Esophagus (tissue), 2 donors: ENCODE results near the gene CREBRF. TPM values are rescaled to one million over a fixed set of nuclear protein-coding genes. Genes with fewer than 3 reads are reported as not detected.
"Not testable (repeated sequence)": the region's sequence is repeated elsewhere in the genome, so short reads cannot be mapped to it uniquely, and the experiment has no call there.

Experiments used
- H3K27ac ChIP-seq, 2 donors: one replicate each; pipeline ENCODE4 v1.5.1; 2013; ENCODE audit warnings: low read depth in 2 of 2, mild to moderate bottlenecking in 2 of 2, inconsistent platforms in 1 of 2, low read length in 1 of 2, moderate library complexity in 1 of 2
- H3K27me3 ChIP-seq, 2 donors: one replicate each; pipeline ENCODE4 v1.6.1; 2013; ENCODE audit warnings: low read length in 2 of 2, control low read depth in 1 of 2, mild to moderate bottlenecking in 1 of 2; ENCODE audit not compliant: insufficient read depth in 2 of 2, control insufficient read depth in 1 of 2
- H3K36me3 ChIP-seq, 2 donors: one replicate each; pipeline ENCODE4 v1.6.1; 2013; ENCODE audit warnings: low read length in 1 of 2; ENCODE audit not compliant: control insufficient read depth in 2 of 2, insufficient read depth in 2 of 2
- H3K4me1 ChIP-seq, 2 donors: one replicate each; pipeline ENCODE4 v1.6.1; 2013; ENCODE audit warnings: low read length in 1 of 2; ENCODE audit not compliant: control insufficient read depth in 2 of 2, insufficient read depth in 2 of 2
- H3K4me3 ChIP-seq, 2 donors: one replicate each; pipeline ENCODE4 v1.5.1; 2013; ENCODE audit warnings: low read length in 2 of 2, mild to moderate bottlenecking in 2 of 2, low read depth in 1 of 2, moderate library complexity in 1 of 2
- H3K9me3 ChIP-seq, 2 donors: one replicate each; pipeline ENCODE4 v1.6.1; 2013; ENCODE audit warnings: mild to moderate bottlenecking in 2 of 2, low read depth in 1 of 2, low read length in 1 of 2, moderate library complexity in 1 of 2; ENCODE audit not compliant: control insufficient read depth in 2 of 2, insufficient read depth in 1 of 2
- WGBS, 2 donors: extraction: QIAGEN DNeasy Blood & Tissue Kit; methylation state at CpG; one replicate each; pipeline ENCODE4 v1.1.7; 2013; 5-methylcytosine and 5-hydroxymethylcytosine counted together
- polyA plus RNA-seq, 2 donors: library from polyadenylated mRNA; stranded (reverse); fragments of 200-250 nt; gene quantifications; one replicate each; pipeline ENCODE4 v1.2.3, GENCODE V29; 2013
- donor health status: healthy with polysubstance abuse.
- donor health status: Bipolar disorder and iron deficiency.

CREBRF gene
- polyA plus RNA-seq, 2 donors: 2.3 to 2.8 TPM

DNA sequence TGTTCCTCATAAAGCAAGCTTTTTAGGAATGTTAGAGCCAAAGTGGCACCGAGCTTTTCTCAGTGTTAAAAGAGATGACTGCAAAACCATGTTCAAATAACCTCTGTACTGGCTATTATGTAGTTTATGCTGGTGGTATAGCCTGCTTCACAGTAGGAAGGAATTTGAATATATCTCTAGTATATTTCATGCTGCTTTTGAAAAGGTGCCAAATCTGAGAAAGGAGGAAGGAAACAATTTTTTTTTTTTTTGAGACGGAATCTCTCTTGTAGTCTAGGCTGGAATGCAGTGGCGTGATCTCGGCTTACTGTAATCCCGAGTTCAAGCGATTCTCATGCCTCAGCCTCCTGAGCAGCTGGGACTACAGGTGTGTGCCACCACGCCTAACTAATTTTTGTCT is 13.5 kb downstream of the CREBRF start:
- H3K36me3 ChIP-seq: no peaks in the 10 kb centered on the region
- H3K27ac ChIP-seq: no peak overlapping the region
- no peaks in the 10 kb centered on the region for H3K4me1 ChIP-seq
- H3K9me3 ChIP-seq: no peaks in the 10 kb centered on the region
- WGBS, 2 donors: 82 to 83% methylated on average over 7 of the region's 7 CpGs
- no peaks in the 10 kb centered on the region for H3K27me3 ChIP-seq
- no peak overlapping the region for H3K4me3 ChIP-seq

- Histone ChIP-seq H3K27me3 (no peaks in the 10 kb centered on the region), H3K36me3 (no peaks in the 10 kb centered on the region), H3K4me1 (peaks cover 0 to 3% of the 10 kb centered on the region in 2 donors), H3K9me3 (no peaks in the 10 kb centered on the region), H3K4me3 (no peak overlapping the region), H3K27ac (peak overlapping the region in 1 of 2 donors; percentile 24)
- WGBS, 2 donors: 59 to 68% methylated on average over 5 of the region's 5 CpGs
Measured at GRCh38 chr5:173075137-173075843, 19.1 kb downstream of the CREBRF start.

GRCh38 chr5:173075970-173076369 is 19.8 kb downstream of the CREBRF start:
- no peaks in the 10 kb centered on the region for H3K9me3 ChIP-seq
- H3K4me3 ChIP-seq: no peak overlapping the region
- 94 to 96% methylated on average over 5 of the region's 5 CpGs for WGBS, 2 donors
- H3K27ac ChIP-seq: no peak overlapping the region
- peaks cover 0 to 3% of the 10 kb centered on the region in 2 donors for H3K4me1 ChIP-seq
- H3K27me3 ChIP-seq: no peaks in the 10 kb centered on the region
- no peaks in the 10 kb centered on the region for H3K36me3 ChIP-seq

- H3K36me3 ChIP-seq, H3K4me3 ChIP-seq, H3K27me3 ChIP-seq, H3K27ac ChIP-seq, H3K9me3 ChIP-seq, H3K4me1 ChIP-seq: not testable (repeated sequence)
- WGBS, 2 donors: 93 to 96% methylated on average over 4 of the region's 4 CpGs
Measured at GRCh38 chr5:173076471-173076870, 20.3 kb downstream of the CREBRF start.

DNA sequence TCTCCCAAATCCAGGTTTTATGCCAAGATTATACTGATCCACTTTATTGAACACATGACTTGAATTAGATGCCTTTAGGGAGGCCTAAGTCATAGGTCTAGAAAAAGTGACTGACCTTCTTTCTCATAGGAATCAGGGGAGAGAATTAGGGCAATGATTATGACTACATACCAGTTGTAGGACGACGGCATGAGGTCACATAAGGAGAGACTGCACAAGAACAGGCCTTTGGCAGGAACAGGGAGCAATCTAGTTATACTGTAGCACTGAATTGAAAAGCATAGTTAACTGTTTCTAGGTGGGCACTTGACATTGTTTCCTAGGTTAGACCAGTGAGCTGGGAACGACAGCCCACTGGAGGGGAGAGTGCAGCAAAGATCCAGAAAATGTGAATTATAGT is 22.7 kb downstream of the CREBRF start:
- peaks cover 3 to 5% of the 10 kb centered on the region in 2 donors for H3K36me3 ChIP-seq
- H3K9me3 ChIP-seq: no peaks in the 10 kb centered on the region
- no peak overlapping the region for H3K4me3 ChIP-seq
- no peaks in the 10 kb centered on the region for H3K27me3 ChIP-seq
- WGBS, 2 donors: 84 to 87% methylated on average over 3 of the region's 3 CpGs
- H3K4me1 ChIP-seq: peaks cover 0 to 3% of the 10 kb centered on the region in 2 donors
- H3K27ac ChIP-seq: no peak overlapping the region

GRCh38 chr5:173089581-173089980 is 33.4 kb downstream of the CREBRF start:
- Histone ChIP-seq H3K9me3 (no peaks in the 10 kb centered on the region), H3K27ac (no peak overlapping the region), H3K36me3 (peaks cover 2 to 7% of the 10 kb centered on the region in 2 donors), H3K27me3 (no peaks in the 10 kb centered on the region), H3K4me1 (peaks cover 2 to 4% of the 10 kb centered on the region in 2 donors), H3K4me3 (no peak overlapping the region)
- WGBS, 2 donors: 66 to 69% methylated on average over 1 of the region's 1 CpG

DNA sequence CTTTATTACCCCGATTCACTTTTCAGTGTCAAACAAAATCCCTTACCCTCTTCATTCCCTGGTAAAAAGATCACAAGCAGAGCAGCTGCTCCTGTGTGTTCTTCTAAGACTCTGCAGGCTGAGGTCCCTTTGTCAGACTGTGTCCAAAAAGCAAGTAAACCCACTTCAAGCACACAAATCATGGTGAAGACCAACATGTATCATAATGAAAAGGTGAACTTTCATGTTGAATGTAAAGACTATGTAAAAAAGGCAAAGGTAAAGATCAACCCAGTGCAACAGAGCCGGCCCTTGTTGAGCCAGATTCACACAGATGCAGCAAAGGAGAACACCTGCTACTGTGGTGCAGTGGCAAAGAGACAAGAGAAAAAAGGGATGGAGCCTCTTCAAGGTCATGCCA is 34.5 kb downstream of the CREBRF start:
- no peak overlapping the region for H3K4me3 ChIP-seq
- no peaks in the 10 kb centered on the region for H3K9me3 ChIP-seq
- H3K4me1 ChIP-seq: peaks cover 2 to 4% of the 10 kb centered on the region in 2 donors
- no peak overlapping the region for H3K27ac ChIP-seq
- 89 to 93% methylated on average over 2 of the region's 2 CpGs for WGBS, 2 donors
- no peaks in the 10 kb centered on the region for H3K27me3 ChIP-seq
- peaks cover 2 to 7% of the 10 kb centered on the region in 2 donors for H3K36me3 ChIP-seq

DNA sequence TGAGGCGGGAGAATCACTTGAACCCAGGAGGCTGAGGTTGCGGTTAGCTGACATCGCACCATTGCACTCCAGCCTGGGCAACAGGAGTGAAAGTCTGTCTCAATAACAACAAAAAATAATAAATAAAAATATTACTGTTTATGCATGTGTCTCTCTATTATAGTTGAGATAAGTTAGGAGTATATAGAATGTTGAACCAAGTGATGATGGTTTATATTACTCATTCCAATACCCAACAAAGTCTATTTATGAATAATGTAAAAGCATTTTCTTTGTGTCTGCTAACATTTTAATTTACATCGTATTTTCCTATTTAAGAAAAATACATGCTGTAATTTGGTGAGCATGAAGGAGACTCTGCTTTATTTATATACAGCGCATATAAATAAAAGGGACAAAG is 35.8 kb downstream of the CREBRF start:
- Histone ChIP-seq H3K4me3 (no peak overlapping the region), H3K4me1 (peaks cover 2 to 4% of the 10 kb centered on the region in 2 donors), H3K27me3 (no peaks in the 10 kb centered on the region), H3K9me3 (no peaks in the 10 kb centered on the region), H3K36me3 (peaks cover 1 to 7% of the 10 kb centered on the region in 2 donors), H3K27ac (no peak overlapping the region)
- WGBS, 2 donors: 91 to 92% methylated on average over 5 of the region's 5 CpGs

DNA sequence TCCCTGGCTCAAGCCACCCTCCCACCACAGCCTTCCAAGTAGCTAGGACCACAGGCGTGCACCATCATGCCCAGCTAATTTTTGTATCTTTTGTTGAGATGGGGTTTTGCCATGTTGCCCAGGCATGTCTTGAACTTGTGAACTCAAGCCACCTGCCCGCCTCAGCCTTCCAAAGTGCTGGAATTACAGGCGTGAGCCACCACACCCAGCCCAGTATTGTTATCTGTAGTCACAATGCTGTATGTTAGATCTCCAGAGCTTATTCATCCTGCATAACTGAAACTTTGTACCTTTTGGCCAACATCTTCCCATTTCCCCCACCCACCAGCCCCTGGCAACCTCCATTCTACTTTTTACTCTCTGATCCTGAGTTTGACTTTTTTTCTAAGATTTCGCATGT is 37.5 kb downstream of the CREBRF start:
- Histone ChIP-seq H3K4me3 (no peak overlapping the region), H3K36me3 (peaks cover 0 to 7% of the 10 kb centered on the region in 2 donors), H3K27me3 (no peaks in the 10 kb centered on the region), H3K27ac (peak overlapping the region in 1 of 2 donors; percentile 3), H3K4me1 (peaks cover 2 to 4% of the 10 kb centered on the region in 2 donors), H3K9me3 (no peaks in the 10 kb centered on the region)
- 41 to 59% methylated on average over 4 of the region's 4 CpGs for WGBS, 2 donors

DNA sequence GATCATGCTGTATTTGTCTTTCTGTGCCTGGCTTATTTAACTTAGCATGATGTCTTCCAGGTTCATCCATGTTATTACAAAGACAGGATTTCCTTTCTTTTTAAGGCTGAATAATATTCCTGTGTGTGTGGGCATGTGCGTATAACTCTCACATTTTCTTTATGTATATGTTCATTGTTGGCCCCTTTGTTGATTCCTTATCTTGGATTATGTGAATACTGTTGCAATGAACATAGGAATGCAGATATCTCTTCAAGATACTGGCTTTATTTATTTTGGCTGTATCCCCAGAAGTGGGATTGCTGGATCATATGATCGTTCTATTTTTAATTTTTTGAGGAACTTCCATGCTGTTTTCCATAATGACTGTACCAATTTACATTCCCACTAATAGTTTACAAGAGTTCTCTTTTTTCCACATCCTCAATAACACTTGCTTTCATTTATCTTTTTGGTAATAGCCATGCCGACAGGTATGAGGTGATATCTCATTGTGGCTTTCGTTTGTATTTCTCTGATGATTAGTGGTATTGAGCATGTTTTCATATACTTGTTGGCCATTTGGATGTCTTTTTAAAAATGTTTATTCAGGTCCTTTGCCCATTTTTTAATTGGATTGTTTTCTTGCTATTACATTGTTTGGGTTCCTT is 38.0 kb downstream of the CREBRF start:
- Histone ChIP-seq H3K36me3 (peaks cover 0 to 7% of the 10 kb centered on the region in 2 donors), H3K9me3 (no peaks in the 10 kb centered on the region), H3K27ac (no peak overlapping the region), H3K4me3 (no peak overlapping the region), H3K4me1 (peaks cover 2 to 4% of the 10 kb centered on the region in 2 donors), H3K27me3 (no peaks in the 10 kb centered on the region)
- 33 to 35% methylated on average over 4 of the region's 4 CpGs for WGBS, 2 donors
